ENCODE measurements around the gene LENG1. TPM values are rescaled to one million over a fixed set of nuclear protein-coding genes. Genes with fewer than 3 reads are reported as not detected.

Gene LENG1
- total and polyA plus RNA-seq, 10 donors: 7.4 to 14.6 (median 9.0) TPM

GRCh38 chr19:54155694-54156093 lies 3.8 kb downstream of the LENG1 start:
- DNase-seq: no peak
- peaks cover 14 to 72% (median 48%) of the 10 kb centered on the region in 6 donors for H3K4me1 ChIP-seq
- no peak overlapping the region for H3K4me3 ChIP-seq
- WGBS, 5 donors: 75 to 85% (median 80%) methylated on average over 13 to 19 of the region's 19 CpGs
- TF ChIP-seq POLR2A (IDR thresholded peaks at IDR 0.05) (no peak), POLR2AphosphoS5 (IDR thresholded peaks at IDR 0.05) (peak in 2 of 3 donors; percentile 48 to 77)
- intact Hi-C loops (cut with DNase I; ENCODE audit: low total_unique reads): no loop called here
- H3K9me3 ChIP-seq: no peaks in the 10 kb centered on the region
- no peaks in the 10 kb centered on the region for H3K27me3 ChIP-seq (replicated peaks in 1 of 7)
- H3K27ac ChIP-seq: peak overlapping the region in 5 of 8 donors; percentile 24 to 68 (median 50)
- peaks cover 2 to 78% (median 75%) of the 10 kb centered on the region in 6 donors for H3K36me3 ChIP-seq

GRCh38 chr19:54154603-54155345 lies 4.7 kb downstream of the LENG1 start:
- Histone ChIP-seq H3K27me3 (replicated peaks in 1 of 7) (no peaks in the 10 kb centered on the region), H3K27ac (peak overlapping the region in 5 of 8 donors; percentile 20 to 68 (median 50)), H3K4me3 (no peak overlapping the region), H3K36me3 (peaks cover 2 to 87% (median 84%) of the 10 kb centered on the region in 6 donors), H3K4me1 (peaks cover 8 to 64% (median 40%) of the 10 kb centered on the region in 6 donors), H3K9me3 (no peaks in the 10 kb centered on the region)
- 48 to 55% (median 52%) methylated on average over 15 to 18 of the region's 18 CpGs for WGBS, 5 donors
- no peak for DNase-seq
- intact Hi-C loops (cut with DNase I; ENCODE audit: low total_unique reads): no loop called here
- no peak for TF ChIP-seq POLR2A (IDR thresholded peaks at IDR 0.05)
- TF ChIP-seq POLR2AphosphoS5 (IDR thresholded peaks at IDR 0.05): peak; percentile 52 to 64 (median 62)

DNA sequence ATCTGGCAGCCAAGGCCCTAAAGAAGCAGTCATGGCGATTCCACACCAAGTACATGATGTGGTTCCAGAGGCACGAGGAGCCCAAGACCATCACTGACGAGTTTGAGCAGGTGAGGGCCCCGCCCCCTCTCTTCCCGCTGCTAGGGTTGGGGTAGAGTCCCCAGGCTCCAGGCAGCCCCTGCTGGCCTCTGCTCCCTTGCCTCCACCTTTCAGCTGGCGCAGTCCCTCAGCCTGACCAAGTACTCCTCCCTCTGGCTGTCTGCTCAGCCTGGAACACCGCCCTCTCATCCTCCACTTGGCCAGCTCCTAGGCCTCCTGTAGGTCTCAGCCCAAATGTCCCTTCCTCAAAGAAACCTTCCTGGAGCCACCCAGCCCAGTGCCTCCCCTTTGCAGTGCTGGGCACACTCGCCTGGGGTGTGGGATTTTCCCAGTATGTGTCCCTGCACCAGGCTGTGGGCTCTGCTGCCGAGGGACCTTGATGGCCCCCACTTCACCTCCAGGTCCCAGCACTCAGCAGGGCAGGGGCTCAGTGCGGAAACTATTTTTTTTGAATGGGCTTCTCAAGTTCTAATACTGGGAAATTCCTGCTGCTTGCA lies 5.7 kb downstream of the LENG1 start:
- Histone ChIP-seq H3K27me3 (replicated peaks in 1 of 7) (no peaks in the 10 kb centered on the region), H3K9me3 (no peaks in the 10 kb centered on the region), H3K4me3 (no peak overlapping the region), H3K4me1 (peaks cover 6 to 69% (median 37%) of the 10 kb centered on the region in 6 donors), H3K36me3 (peaks cover 2 to 96% (median 94%) of the 10 kb centered on the region in 6 donors), H3K27ac (peak overlapping the region in 3 of 8 donors; percentile 10 to 50 (median 27))
- WGBS, 5 donors: 86 to 93% (median 91%) methylated on average over 7 to 10 of the region's 10 CpGs
- TF ChIP-seq, protein P1, sequence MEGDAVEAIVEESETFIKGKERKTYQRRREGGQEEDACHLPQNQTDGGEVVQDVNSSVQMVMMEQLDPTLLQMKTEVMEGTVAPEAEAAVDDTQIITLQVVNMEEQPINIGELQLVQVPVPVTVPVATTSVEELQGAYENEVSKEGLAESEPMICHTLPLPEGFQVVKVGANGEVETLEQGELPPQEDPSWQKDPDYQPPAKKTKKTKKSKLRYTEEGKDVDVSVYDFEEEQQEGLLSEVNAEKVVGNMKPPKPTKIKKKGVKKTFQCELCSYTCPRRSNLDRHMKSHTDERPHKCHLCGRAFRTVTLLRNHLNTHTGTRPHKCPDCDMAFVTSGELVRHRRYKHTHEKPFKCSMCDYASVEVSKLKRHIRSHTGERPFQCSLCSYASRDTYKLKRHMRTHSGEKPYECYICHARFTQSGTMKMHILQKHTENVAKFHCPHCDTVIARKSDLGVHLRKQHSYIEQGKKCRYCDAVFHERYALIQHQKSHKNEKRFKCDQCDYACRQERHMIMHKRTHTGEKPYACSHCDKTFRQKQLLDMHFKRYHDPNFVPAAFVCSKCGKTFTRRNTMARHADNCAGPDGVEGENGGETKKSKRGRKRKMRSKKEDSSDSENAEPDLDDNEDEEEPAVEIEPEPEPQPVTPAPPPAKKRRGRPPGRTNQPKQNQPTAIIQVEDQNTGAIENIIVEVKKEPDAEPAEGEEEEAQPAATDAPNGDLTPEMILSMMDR (IDR thresholded peaks at IDR 0.05 in 8 of 11, conservative IDR thresholded peaks at IDR 0.05 in 3 of 11): no peak
- TF ChIP-seq POLR2AphosphoS5 (IDR thresholded peaks at IDR 0.05) (peak; percentile 45 to 60 (median 58)), POLR2A (IDR thresholded peaks at IDR 0.05) (no peak)
- intact Hi-C loops (cut with DNase I; ENCODE audit: low total_unique reads): no loop called here
- no peak for DNase-seq

- intact Hi-C loops (cut with DNase I; ENCODE audit: low total_unique reads): no loop called here
- peaks cover 0 to 69% (median 28%) of the 10 kb centered on the region in 6 donors for H3K4me1 ChIP-seq
- no peaks in the 10 kb centered on the region for H3K9me3 ChIP-seq
- 93 to 95% (median 94%) methylated on average over 22 to 25 of the region's 25 CpGs for WGBS, 5 donors
- H3K4me3 ChIP-seq: no peak overlapping the region
- H3K27me3 ChIP-seq (replicated peaks in 1 of 7): no peaks in the 10 kb centered on the region
- H3K27ac ChIP-seq: peak overlapping the region in 2 of 8 donors; percentile 10 to 27
- peaks cover 2 to 100% (median 100%) of the 10 kb centered on the region in 6 donors for H3K36me3 ChIP-seq
- no peak for DNase-seq
- peak in 2 of 3 donors; percentile 3 to 55 for TF ChIP-seq POLR2AphosphoS5 (IDR thresholded peaks at IDR 0.05)
- TF ChIP-seq, protein P1 (IDR thresholded peaks at IDR 0.05 in 8 of 11, conservative IDR thresholded peaks at IDR 0.05 in 3 of 11): no peak
These were observed 6.5 kb downstream of the LENG1 start for GRCh38 chr19:54152878-54153524.

Measured in spleen (tissue), 11 donors.